HepG2 (cell line): Measurements from ENCODE around the gene TMEM170B. TPM values are rescaled to one million over a fixed set of nuclear protein-coding genes. Genes with fewer than 3 reads are reported as not detected.
"Not testable (repeated sequence)": the region's sequence is repeated elsewhere in the genome, so short reads cannot be mapped to it uniquely, and the experiment has no call there.

ENCODE experiments used
- ATAC-seq: fragments of 200-7000 bp; cut with Tn5 transposase; 3 replicates; pipeline ENCODE4 v1.9.1; 2020; ENCODE audit warnings: mild to moderate bottlenecking, moderate library complexity
- BruUV-seq: library from RNA; stranded (reverse); fragments of 400-500 nt; replicated peaks from 2 replicates; lab custom pipeline; 2021; lab: Mats Ljungman, UMichigan
- CTCF ChIA-PET: fragments of 300-600 bp; formaldehyde crosslinking; extraction: SDS; loops from one replicate; lab custom pipeline; 2021; ENCODE audit warnings: low total read pairs, inconsistent platforms, low intra/inter-chr PET ratio; lab: Yijun Ruan, JAX
- POLR2A ChIA-PET: fragments of 350-600 bp; sonication (Branson Sonifier 250); formaldehyde crosslinking; loops from one replicate; lab custom pipeline; 2020; ENCODE audit warnings: antibody characterized with exemption, inconsistent platforms; lab: Yijun Ruan, JAX
- DNase-seq: peaks from one replicate; pipeline ENCODE4 v3.0.0-alpha.2; 2015; ENCODE audit warnings: low spot score
- FAIRE-seq: peaks from 3 replicates; lab custom pipeline; 2011; peaks lifted over from hg19 to GRCh38; lab: Jason Lieb, UNC
- H2AFZ ChIP-seq: one replicate; pipeline ENCODE4 v1.6.1; 2011; ENCODE audit warnings: low read length, inconsistent platforms
- H3K27ac ChIP-seq: fragments of 300-600 bp; 3 replicates; pipeline ENCODE4 v1.8.0; 2011; ENCODE audit warnings: mixed run types, mild to moderate bottlenecking, mixed read lengths, low read length, inconsistent platforms; ENCODE audit not compliant: insufficient read depth; ENCODE audit errors: extremely low read length
- H3K27me3 ChIP-seq, 2 experiments: fragments of 200-600 bp in 1 of 2; 2 replicates in 1 of 2; 3 replicates in 1 of 2; pipeline versions ENCODE4 v1.6.0 to v1.8.0; 2011; ENCODE audit warnings: low read length in 2 of 2, mild to moderate bottlenecking in 2 of 2, moderate library complexity in 2 of 2, inconsistent platforms in 1 of 2; ENCODE audit not compliant: insufficient read depth in 2 of 2, control insufficient read depth in 1 of 2
- H3K36me3 ChIP-seq, 2 experiments: fragments of 200-600 bp in 1 of 2; replicated peaks in 1 of 2; 2 replicates in 1 of 2; 3 replicates in 1 of 2; pipeline versions ENCODE4 v1.5.1 to v1.8.0; 2011; ENCODE audit warnings: low read length in 2 of 2, inconsistent platforms in 1 of 2; ENCODE audit not compliant: insufficient read depth in 2 of 2, control insufficient read depth in 1 of 2
- H3K4me1 ChIP-seq: 2 replicates; pipeline ENCODE4 v1.5.1; 2012; ENCODE audit warnings: low read length, inconsistent platforms; ENCODE audit not compliant: insufficient read depth
- H3K4me2 ChIP-seq: 2 replicates; pipeline ENCODE4 v1.6.0; 2011; ENCODE audit warnings: low read depth, low read length, inconsistent platforms
- H3K4me3 ChIP-seq, 3 experiments: fragments of 200-600 bp in 1 of 3; sonication (generic), shearing (Covaris generic) in 1 of 3; replicated peaks in 1 of 3; 2 replicates each; pipeline ENCODE4 v1.5.1; 2011 to 2016; ENCODE audit warnings: low read length in 3 of 3, inconsistent platforms in 2 of 3, low read depth in 2 of 3, mild to moderate bottlenecking in 2 of 3, control low read depth in 1 of 3, mixed read lengths in 1 of 3; ENCODE audit not compliant: insufficient read depth in 1 of 3
- H3K79me2 ChIP-seq: one replicate; pipeline ENCODE4 v1.6.1; 2011; ENCODE audit warnings: low read length, inconsistent platforms; ENCODE audit not compliant: insufficient read depth
- H3K9ac ChIP-seq: 2 replicates; pipeline ENCODE4 v1.6.0; 2011; ENCODE audit warnings: mild to moderate bottlenecking, low read depth, low read length, inconsistent platforms; ENCODE audit not compliant: insufficient read depth
- H3K9me3 ChIP-seq: 2 replicates; pipeline ENCODE4 v1.5.1; 2012; ENCODE audit warnings: mild to moderate bottlenecking, low read length
- H4K20me1 ChIP-seq: 2 replicates; pipeline ENCODE4 v1.6.0; 2011; ENCODE audit warnings: inconsistent platforms, mild to moderate bottlenecking, low read length, moderate library complexity; ENCODE audit not compliant: insufficient read depth
- CEBPB ChIP-seq: IDR thresholded peaks from 2 replicates; pipeline ENCODE4 v1.6.1; 2011; ENCODE audit warnings: low read depth, low read length, improper control_type of control experiment, borderline replicate concordance
- ZFP36 ChIP-seq: fragments of 150-350 bp; IDR thresholded peaks from 2 replicates; pipeline ENCODE4 v1.6.1; 2018; ENCODE audit warnings: borderline replicate concordance, low read length, low read depth; ENCODE audit not compliant: partially characterized antibody
- WGBS: methylation state at CpG from one replicate; pipeline ENCODE4 v1.1.6; 2017; ENCODE audit warnings: low lambda C conversion rate; 5-methylcytosine and 5-hydroxymethylcytosine counted together
- in situ Hi-C: cut with HindIII; loops from 2 replicates; pipeline ENCODE4 v1.10.0; 2017; ENCODE audit warnings: low pct_unique_long_range_greater_than_20kb; ENCODE audit not compliant: extremely low pct_ligation_motif_present
- intact Hi-C: fragments of 100-400 bp; cut with micrococcal nuclease; formaldehyde crosslinking; loops from one replicate; pipeline ENCODE4 v1.10.0; 2022; ENCODE audit not compliant: unreplicated experiment
- polyA plus RNA-seq, 8 experiments: library from polyadenylated mRNA; depleted of rRNA in 3 of 8; stranded (reverse) in 7 of 8; unstranded in 1 of 8; fragments of >200 nt; fragmentation: Illumina TruSeq in 4 of 8; extraction: Trizol in 4 of 8; gene quantifications; 2 replicates each; pipeline versions ENCODE4 v1.2.1 to v1.2.3, GENCODE V29; 2011 to 2016; ENCODE audit warnings: low read depth in 4 of 8, missing spikeins in 1 of 8, mixed read lengths in 1 of 8; ENCODE audit not compliant: insufficient read depth in 1 of 8
- total RNA-seq, 5 experiments: library from RNA; depleted of rRNA; stranded (reverse); fragments of >200 nt; fragmentation: Illumina TruSeq; extraction: Trizol; gene quantifications; 2 replicates each; pipeline ENCODE4 v1.2.3, GENCODE V29; 2016; ENCODE audit warnings: low read depth in 1 of 5

Gene TMEM170B
- total and polyA plus RNA-seq, 2 of the 13 experiments (the other 11 are each of a cell fraction or from before 2014, with no cell fraction given), result 3.3 to 9.4 TPM

DNA sequence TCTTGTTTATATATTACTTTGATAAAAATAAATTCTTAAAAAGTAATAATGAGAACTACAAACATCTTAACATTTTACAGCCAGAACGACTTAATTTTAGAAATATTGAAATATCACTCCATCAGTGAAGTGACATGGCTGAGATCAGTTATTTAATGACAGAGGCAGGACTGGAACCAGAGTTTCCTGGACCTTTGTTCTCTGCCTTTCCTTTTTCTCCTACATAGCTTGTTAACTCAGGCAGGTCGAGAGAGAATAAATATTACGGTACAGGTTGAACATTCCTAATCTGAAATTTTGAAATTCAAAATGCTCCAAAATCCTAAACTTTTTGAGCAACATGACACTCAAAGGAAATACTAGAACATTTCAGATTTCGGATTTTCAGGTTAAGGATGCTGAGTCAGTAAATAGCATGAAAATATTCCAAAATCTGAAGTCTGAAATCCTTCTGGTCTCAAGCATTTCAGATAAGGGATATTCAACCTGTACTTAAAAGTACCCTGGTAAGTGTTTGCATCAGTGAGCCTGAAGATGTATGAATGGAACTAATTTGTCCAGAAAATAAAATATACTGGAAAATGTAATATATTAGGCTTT, 6.5 kb downstream of the TMEM170B start (continued):
- TF ChIP-seq CEBPB (no peak), ZFP36 (no peak)
- TF ChIP-seq, all 625 proteins: peak for 2

DNA sequence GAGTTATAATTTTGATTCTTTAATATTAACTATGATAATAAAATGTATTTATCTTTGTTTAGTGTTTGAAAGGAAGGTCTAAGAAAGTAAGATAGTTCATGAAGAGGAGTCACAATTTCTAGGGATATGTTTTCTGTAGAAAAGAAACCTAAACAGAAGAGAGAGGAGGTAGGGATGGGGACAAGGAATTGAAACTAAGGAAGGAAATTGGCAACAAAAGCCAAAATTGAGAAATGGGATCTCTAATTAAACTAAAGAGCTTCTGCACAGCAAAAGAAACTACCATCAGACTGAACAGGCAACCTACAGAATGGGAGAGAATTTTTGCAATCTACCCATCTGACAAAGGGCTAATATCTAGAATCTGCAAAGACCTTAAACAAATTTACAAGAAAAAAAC, 10.3 kb downstream of the TMEM170B start:
- CTCF ChIA-PET, FAIRE-seq: not testable (repeated sequence)

DNA sequence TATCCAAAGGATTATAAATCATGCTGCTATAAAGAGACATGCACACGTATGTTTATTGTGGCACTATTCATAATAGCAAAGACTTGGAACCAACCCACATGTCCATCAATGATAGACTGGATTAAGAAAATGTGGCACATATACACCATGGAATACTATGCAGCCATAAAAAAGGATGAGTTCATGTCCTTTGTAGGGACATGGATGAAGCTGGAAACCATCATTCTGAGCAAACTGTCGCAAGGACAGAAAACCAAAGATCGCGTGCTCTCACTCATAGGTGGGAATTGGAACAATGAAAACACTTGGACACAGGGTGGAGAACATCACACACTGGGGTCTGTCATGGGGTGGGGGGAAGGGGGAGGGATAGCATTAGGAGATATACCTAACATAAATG, 11.0 kb downstream of the TMEM170B start:
- FAIRE-seq, H3K4me2 ChIP-seq, POLR2A ChIA-PET, H3K36me3 ChIP-seq, CTCF ChIA-PET, H3K4me3 ChIP-seq, H4K20me1 ChIP-seq, in situ Hi-C loops, H3K9ac ChIP-seq, BruUV-seq, H3K9me3 ChIP-seq, H3K27me3 ChIP-seq, H3K27ac ChIP-seq, ATAC-seq, intact Hi-C loops, H3K4me1 ChIP-seq, DNase-seq, H2AFZ ChIP-seq, H3K79me2 ChIP-seq: not testable (repeated sequence)
- 98% methylated on average over 4 of the region's 4 CpGs for WGBS

More for the DNA sequence above, 10.3 kb downstream of the TMEM170B start:
- ATAC-seq, H3K4me1 ChIP-seq, H4K20me1 ChIP-seq, H3K27me3 ChIP-seq, POLR2A ChIA-PET, H3K9me3 ChIP-seq, H3K4me3 ChIP-seq, DNase-seq, H3K9ac ChIP-seq, H3K36me3 ChIP-seq, in situ Hi-C loops, H2AFZ ChIP-seq, H3K27ac ChIP-seq, BruUV-seq, H3K79me2 ChIP-seq, intact Hi-C loops, H3K4me2 ChIP-seq: not testable (repeated sequence)
